Measurements from ENCODE around the gene MAP3K14.

MAP3K14 gene

GRCh38 chr17:45227101-45227925, 89.5 kb downstream of the MAP3K14 start:
- Histone ChIP-seq H3K36me3 (replicated peaks; ENCODE audit: insufficient read depth, low read length) (no peaks in the 10 kb centered on the region), H3K79me2 (ENCODE audit: low read length) (peaks cover 100% of the 10 kb centered on the region), H4K20me1 (ENCODE audit: insufficient read depth, low read length) (no peaks in the 10 kb centered on the region), H2AFZ (ENCODE audit: low read length) (no peak overlapping the region), H3K4me2 (ENCODE audit: low read depth, low read length) (peak overlapping the region; percentile 90), H3F3A (ENCODE audit: insufficient read depth, low read length) (peaks cover 61% of the 10 kb centered on the region), H3K27ac (ENCODE audit: low read length) (peak overlapping the region; percentile 99), H3K9me2 (replicated peaks; ENCODE audit: insufficient read depth, low read length) (no peaks in the 10 kb centered on the region), H3K4me3 (ENCODE audit: low read length) (peak overlapping the region; percentile 98), H3K27me3 (replicated peaks; ENCODE audit: insufficient read depth, low read length) (no peaks in the 10 kb centered on the region), H3K9ac (ENCODE audit: low read length) (peak overlapping the region; percentile 98), H3K9me3 (replicated peaks; ENCODE audit: insufficient read depth, low read length) (no peaks in the 10 kb centered on the region), H3K4me1 (ENCODE audit: low read length) (peaks cover 62% of the 10 kb centered on the region)
- peak; percentile 89 for DNase-seq
- TF ChIP-seq EZH2 (optimal IDR thresholded peaks at IDR 0.05; ENCODE audit: low read depth, low read length) (no peak), EZH2phosphoT487 (IDR thresholded peaks at IDR 0.05; ENCODE audit: low read length) (no peak), CTCF (IDR thresholded peaks at IDR 0.05; ENCODE audit: low read length) (no peak)

DNA sequence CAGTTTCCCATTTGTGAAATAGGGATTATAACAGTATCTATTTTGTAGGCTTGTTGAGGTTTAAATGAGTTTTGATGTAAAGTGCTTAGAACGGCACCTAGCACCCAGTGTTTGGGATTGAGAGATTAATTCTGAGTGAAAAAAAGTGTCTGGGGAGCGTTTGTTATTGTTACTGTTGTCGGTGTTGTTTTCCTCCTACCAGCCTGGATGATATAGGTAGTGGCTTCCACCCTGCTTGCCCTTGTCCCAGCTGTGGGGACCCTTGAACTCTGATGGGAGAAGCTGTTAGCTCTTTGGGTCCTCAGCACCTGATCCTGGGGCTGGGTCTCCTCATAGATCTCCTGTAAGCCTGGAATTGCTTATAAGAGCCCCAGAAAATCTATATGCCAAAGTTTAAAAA, 90.2 kb downstream of the MAP3K14 start:
- peak overlapping the region; percentile 98 for H3K9ac ChIP-seq (ENCODE audit: low read length)
- peaks cover 62% of the 10 kb centered on the region for H3K4me1 ChIP-seq (ENCODE audit: low read length)
- TF ChIP-seq CTCF (IDR thresholded peaks at IDR 0.05; ENCODE audit: low read length) (no peak), EZH2 (optimal IDR thresholded peaks at IDR 0.05; ENCODE audit: low read depth, low read length) (no peak), EZH2phosphoT487 (IDR thresholded peaks at IDR 0.05; ENCODE audit: low read length) (no peak)
- H3F3A ChIP-seq (ENCODE audit: insufficient read depth, low read length): peaks cover 62% of the 10 kb centered on the region
- no peaks in the 10 kb centered on the region for H3K27me3 ChIP-seq (replicated peaks; ENCODE audit: insufficient read depth, low read length)
- H3K79me2 ChIP-seq (ENCODE audit: low read length): peaks cover 94% of the 10 kb centered on the region
- H2AFZ ChIP-seq (ENCODE audit: low read length): no peak overlapping the region
- no peaks in the 10 kb centered on the region for H3K9me2 ChIP-seq (replicated peaks; ENCODE audit: insufficient read depth, low read length)
- H3K27ac ChIP-seq (ENCODE audit: low read length): peak overlapping the region; percentile 99
- H3K4me3 ChIP-seq (ENCODE audit: low read length): peak overlapping the region; percentile 98
- no peaks in the 10 kb centered on the region for H3K9me3 ChIP-seq (replicated peaks; ENCODE audit: insufficient read depth, low read length)
- DNase-seq: peak; percentile 18
- H3K4me2 ChIP-seq (ENCODE audit: low read depth, low read length): peak overlapping the region; percentile 90
- no peaks in the 10 kb centered on the region for H3K36me3 ChIP-seq (replicated peaks; ENCODE audit: insufficient read depth, low read length)
- H4K20me1 ChIP-seq (ENCODE audit: insufficient read depth, low read length): no peaks in the 10 kb centered on the region

- peaks cover 63% of the 10 kb centered on the region for H3K4me1 ChIP-seq (ENCODE audit: low read length)
- H3K9me2 ChIP-seq (replicated peaks; ENCODE audit: insufficient read depth, low read length): no peaks in the 10 kb centered on the region
- H3K9me3 ChIP-seq (replicated peaks; ENCODE audit: insufficient read depth, low read length): no peaks in the 10 kb centered on the region
- peak overlapping the region; percentile 98 for H3K4me3 ChIP-seq (ENCODE audit: low read length)
- H3K4me2 ChIP-seq (ENCODE audit: low read depth, low read length): peak overlapping the region; percentile 90
- DNase-seq: peak; percentile 96
- peak overlapping the region; percentile 99 for H3K27ac ChIP-seq (ENCODE audit: low read length)
- H2AFZ ChIP-seq (ENCODE audit: low read length): no peak overlapping the region
- H3K9ac ChIP-seq (ENCODE audit: low read length): peak overlapping the region; percentile 98
- H4K20me1 ChIP-seq (ENCODE audit: insufficient read depth, low read length): no peaks in the 10 kb centered on the region
- H3K27me3 ChIP-seq (replicated peaks; ENCODE audit: insufficient read depth, low read length): no peaks in the 10 kb centered on the region
- peaks cover 64% of the 10 kb centered on the region for H3F3A ChIP-seq (ENCODE audit: insufficient read depth, low read length)
- TF ChIP-seq CTCF (IDR thresholded peaks at IDR 0.05; ENCODE audit: low read length) (no peak), EZH2phosphoT487 (IDR thresholded peaks at IDR 0.05; ENCODE audit: low read length) (no peak), EZH2 (optimal IDR thresholded peaks at IDR 0.05; ENCODE audit: low read depth, low read length) (no peak)
- peaks cover 93% of the 10 kb centered on the region for H3K79me2 ChIP-seq (ENCODE audit: low read length)
- no peaks in the 10 kb centered on the region for H3K36me3 ChIP-seq (replicated peaks; ENCODE audit: insufficient read depth, low read length)
Measured at GRCh38 chr17:45225964-45226530, 90.8 kb downstream of the MAP3K14 start.

All from MM.1S (cell line).